HG02759 (cell line): ENCODE results near the gene BAK1.
"Not testable (repeated sequence)": the region's sequence is repeated elsewhere in the genome, so short reads cannot be mapped to it uniquely, and the experiment has no call there.

Experiments
- ATAC-seq: cut with Tn5 transposase; IDR thresholded peaks from one replicate; pipeline ENCODE4 v1.9.1; 2021; ENCODE audit warnings: mild to moderate bottlenecking, moderate library complexity; ENCODE audit not compliant: unreplicated experiment

The BAK1 gene

GRCh38 chr6:33609019-33609418, 28.9 kb upstream of the BAK1 start:
- no peak for ATAC-seq

GRCh38 chr6:33607784-33608161, 27.7 kb upstream of the BAK1 start:
- no peak for ATAC-seq

- no peak for ATAC-seq
Measured at GRCh38 chr6:33607126-33607783, 27.2 kb upstream of the BAK1 start.

GRCh38 chr6:33606642-33607041, 26.6 kb upstream of the BAK1 start:
- no peak for ATAC-seq

- ATAC-seq, result no peak
Measured at GRCh38 chr6:33604941-33605854, 25.1 kb upstream of the BAK1 start.

GRCh38 chr6:33602180-33602579, 22.1 kb upstream of the BAK1 start:
- ATAC-seq, result no peak

GRCh38 chr6:33600761-33601160, 20.7 kb upstream of the BAK1 start:
- ATAC-seq, result no peak

GRCh38 chr6:33599413-33599938, 19.4 kb upstream of the BAK1 start:
- ATAC-seq, result no peak

- no peak for ATAC-seq
Measured at GRCh38 chr6:33597551-33598322, 17.7 kb upstream of the BAK1 start.

GRCh38 chr6:33596894-33597293, 16.8 kb upstream of the BAK1 start:
- ATAC-seq, result not testable (repeated sequence)

- ATAC-seq, result no peak
Measured at GRCh38 chr6:33595001-33595846, 15.1 kb upstream of the BAK1 start.

- no peak for ATAC-seq
Measured at GRCh38 chr6:33593414-33593727, 13.3 kb upstream of the BAK1 start.

GRCh38 chr6:33592595-33593413, 12.7 kb upstream of the BAK1 start:
- peak; percentile 54 for ATAC-seq

GRCh38 chr6:33592280-33592594, 12.2 kb upstream of the BAK1 start:
- no peak for ATAC-seq

- no peak for ATAC-seq
Measured at GRCh38 chr6:33591424-33592032, 11.5 kb upstream of the BAK1 start.

- no peak for ATAC-seq
Measured at GRCh38 chr6:33590531-33591198, 10.6 kb upstream of the BAK1 start.

GRCh38 chr6:33589731-33590530, 9.9 kb upstream of the BAK1 start:
- ATAC-seq, result no peak

GRCh38 chr6:33589392-33589730, 9.3 kb upstream of the BAK1 start:
- no peak for ATAC-seq
